ENCODE results near the gene AHCYL1.
A peak's percentile ranks its signal among the peaks of the same experiment; 100 is the strongest.

The AHCYL1 gene

DNA sequence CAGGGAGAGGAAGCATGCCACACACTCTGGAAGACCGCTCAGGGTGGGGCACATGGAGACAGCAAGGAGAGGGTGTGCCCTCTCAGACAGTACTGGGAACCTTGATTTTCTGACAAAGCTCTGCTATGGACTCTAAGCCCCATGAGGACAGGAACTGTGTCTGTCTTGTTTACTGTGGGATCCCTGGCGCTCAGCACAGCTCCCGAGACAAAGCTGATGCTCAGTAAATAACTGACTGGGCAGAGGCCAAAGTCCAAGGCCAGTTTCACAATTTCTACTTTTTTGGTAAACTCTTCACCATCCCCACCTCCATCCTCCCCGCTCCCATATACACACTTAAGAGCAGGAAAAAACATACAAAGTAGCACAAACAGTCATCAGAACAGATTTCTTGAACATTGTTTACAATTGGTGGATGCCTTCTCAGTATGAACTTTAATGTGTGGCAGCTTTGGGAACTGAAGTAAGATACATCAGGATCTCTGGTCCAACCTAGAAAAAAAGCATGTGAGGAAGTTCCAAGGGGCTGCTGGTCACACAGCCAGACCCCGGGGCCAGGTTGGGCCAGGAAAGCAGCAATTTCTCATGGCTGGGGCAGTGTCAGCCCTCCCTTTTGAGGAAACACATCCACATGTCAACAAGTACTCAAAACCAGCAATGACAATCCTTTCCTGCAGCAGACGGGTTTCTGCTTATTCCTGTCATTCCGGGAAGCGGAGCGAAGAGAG lies 5.6 kb upstream of the AHCYL1 start:
- no peak for DNase-seq (ENCODE audit: low read depth)
- no peak overlapping the region for H3K4me3 ChIP-seq (ENCODE audit: low read depth, low read length)
- in situ Hi-C loops (cut with HindIII; ENCODE audit: low sequenced_read_pairs): no loop called here
- TF ChIP-seq, protein P1, sequence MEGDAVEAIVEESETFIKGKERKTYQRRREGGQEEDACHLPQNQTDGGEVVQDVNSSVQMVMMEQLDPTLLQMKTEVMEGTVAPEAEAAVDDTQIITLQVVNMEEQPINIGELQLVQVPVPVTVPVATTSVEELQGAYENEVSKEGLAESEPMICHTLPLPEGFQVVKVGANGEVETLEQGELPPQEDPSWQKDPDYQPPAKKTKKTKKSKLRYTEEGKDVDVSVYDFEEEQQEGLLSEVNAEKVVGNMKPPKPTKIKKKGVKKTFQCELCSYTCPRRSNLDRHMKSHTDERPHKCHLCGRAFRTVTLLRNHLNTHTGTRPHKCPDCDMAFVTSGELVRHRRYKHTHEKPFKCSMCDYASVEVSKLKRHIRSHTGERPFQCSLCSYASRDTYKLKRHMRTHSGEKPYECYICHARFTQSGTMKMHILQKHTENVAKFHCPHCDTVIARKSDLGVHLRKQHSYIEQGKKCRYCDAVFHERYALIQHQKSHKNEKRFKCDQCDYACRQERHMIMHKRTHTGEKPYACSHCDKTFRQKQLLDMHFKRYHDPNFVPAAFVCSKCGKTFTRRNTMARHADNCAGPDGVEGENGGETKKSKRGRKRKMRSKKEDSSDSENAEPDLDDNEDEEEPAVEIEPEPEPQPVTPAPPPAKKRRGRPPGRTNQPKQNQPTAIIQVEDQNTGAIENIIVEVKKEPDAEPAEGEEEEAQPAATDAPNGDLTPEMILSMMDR (IDR thresholded peaks at IDR 0.05; ENCODE audit: low read depth, low read length, missing control alignments): no peak

DNA sequence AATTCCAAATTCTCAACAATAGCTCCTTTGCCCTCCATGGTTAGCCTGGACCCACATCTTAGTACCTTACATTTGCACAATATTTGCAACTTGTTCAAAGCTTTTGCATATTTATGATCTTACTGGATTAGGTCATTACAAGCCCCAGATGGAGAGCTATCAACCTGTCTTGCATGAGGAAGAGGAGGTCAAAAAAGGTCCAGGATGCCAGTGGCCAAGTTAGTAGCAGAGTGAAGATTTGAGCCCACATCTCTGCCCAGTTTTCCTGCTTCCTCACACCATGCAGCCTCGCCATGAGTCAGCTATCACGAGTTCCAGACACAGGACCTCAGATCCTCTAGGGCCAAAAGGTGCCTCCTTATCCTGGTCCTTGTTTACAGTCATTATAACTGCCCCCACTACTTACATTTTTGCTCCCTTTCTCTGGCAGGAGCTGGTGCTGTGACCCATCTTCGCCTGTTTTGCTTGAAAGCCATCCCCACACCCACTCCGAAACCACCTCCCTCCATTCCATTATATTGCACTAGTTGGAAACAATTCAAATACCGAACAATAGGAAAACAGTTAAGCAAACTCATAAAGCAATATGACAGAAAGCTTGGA lies 5.0 kb upstream of the AHCYL1 start:
- H3K4me3 ChIP-seq (ENCODE audit: low read depth, low read length): no peak overlapping the region
- in situ Hi-C loops (cut with HindIII; ENCODE audit: low sequenced_read_pairs): no loop called here
- DNase-seq (ENCODE audit: low read depth): no peak
- TF ChIP-seq, protein P1 (IDR thresholded peaks at IDR 0.05; ENCODE audit: low read depth, low read length, missing control alignments): no peak

DNA sequence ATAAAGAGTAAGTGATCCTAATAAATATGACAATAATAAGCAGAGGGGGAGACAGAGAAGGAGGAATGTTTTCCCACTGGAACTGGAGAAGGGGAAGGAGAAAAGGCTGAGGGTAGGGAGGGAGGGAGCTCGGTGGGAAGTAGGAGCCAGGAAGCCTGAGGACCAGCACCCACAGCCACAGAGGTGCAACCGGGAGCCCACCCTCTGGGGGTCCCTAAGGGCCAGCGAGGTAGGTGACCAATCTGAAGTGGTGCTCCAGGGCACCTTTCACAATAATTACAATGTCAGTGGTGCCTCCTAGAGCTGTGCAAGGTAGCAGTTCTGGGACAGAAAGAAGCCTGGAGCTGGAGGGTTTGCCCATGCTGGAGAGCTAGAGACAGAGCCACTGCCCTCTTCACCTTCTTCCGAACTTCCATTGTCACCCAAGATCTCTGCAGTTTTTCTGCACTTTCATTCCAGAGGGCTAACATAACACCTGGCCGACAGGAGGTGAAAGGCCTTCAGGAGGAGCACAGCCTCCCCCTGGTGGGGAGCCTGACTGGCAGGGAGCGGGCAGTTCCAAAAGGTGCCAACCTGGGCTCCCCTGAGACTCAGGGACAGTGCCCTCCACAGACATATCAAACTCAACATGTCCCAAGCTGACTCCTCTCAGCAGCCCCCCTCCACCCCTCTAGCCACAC lies 4.1 kb upstream of the AHCYL1 start:
- no peak for DNase-seq (ENCODE audit: low read depth)
- no peak overlapping the region for H3K4me3 ChIP-seq (ENCODE audit: low read depth, low read length)
- TF ChIP-seq, protein P1 (IDR thresholded peaks at IDR 0.05; ENCODE audit: low read depth, low read length, missing control alignments): peak; percentile 59
- in situ Hi-C loops (cut with HindIII; ENCODE audit: low sequenced_read_pairs): no loop called here

DNA sequence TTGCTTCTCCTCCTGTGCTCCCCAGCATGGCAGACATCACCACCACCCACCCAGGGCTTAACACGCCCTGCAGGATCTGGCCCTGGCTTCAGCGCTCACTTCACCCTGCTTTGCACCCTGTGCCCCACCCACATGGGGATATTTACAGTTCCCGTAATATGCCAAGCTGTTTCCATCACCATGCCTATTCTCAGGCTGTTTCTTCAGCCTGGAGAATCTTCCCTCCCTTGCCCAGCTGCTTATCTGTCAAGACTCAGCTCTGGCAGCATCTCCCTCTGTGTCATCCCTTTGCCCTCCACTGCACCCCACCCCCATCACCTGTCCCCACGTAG lies 3.6 kb upstream of the AHCYL1 start:
- DNase-seq (ENCODE audit: low read depth): no peak

DNA sequence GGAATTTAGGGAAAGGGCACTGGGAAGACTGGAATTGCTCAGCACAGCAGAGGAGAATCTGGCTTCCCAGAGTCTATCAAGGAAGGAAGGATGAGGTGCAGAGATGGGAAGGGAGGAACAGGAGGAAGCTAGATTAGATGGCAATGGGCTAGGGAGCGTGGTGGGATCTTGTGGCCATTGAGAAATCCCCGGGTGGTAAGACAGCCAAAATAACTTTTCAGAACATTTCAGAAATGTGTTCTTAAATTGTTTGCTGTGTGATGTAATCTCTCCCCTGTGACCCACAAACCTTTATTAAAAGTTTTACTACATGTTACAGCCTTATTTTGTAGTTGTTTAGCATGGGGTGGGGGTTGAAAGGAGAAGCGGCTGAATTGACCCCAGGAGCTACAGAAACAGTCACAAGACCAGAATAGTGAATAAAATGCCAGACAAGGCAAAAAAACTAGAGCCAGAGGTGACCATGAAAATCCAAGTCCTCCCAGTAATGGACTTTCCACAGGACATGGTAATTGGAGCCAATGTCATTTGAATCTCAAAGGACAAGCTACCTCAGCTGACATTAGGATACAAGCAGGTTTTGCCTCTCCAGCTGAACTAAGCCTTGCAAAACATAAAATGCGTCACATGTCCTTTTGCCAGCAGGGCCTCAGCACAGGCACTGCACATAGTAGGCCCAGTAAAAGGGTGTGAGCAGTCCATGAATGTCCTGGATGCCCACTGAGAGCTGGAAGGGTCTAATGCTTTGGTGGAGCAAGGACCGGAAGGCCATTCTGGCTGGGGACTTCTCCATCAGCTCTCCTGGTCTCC lies 980 bp upstream of the AHCYL1 start:
- DNase-seq (ENCODE audit: low read depth): no peak
- TF ChIP-seq, protein P1 (IDR thresholded peaks at IDR 0.05; ENCODE audit: low read depth, low read length, missing control alignments): no peak
- in situ Hi-C loops (cut with HindIII; ENCODE audit: low sequenced_read_pairs): no loop called here
- H3K4me3 ChIP-seq (ENCODE audit: low read depth, low read length): no peak overlapping the region

More for the DNA sequence above, 3.6 kb upstream of the AHCYL1 start:
- in situ Hi-C loops (cut with HindIII; ENCODE audit: low sequenced_read_pairs): no loop called here
- no peak overlapping the region for H3K4me3 ChIP-seq (ENCODE audit: low read depth, low read length)
- TF ChIP-seq, protein P1 (IDR thresholded peaks at IDR 0.05; ENCODE audit: low read depth, low read length, missing control alignments): no peak

DNA sequence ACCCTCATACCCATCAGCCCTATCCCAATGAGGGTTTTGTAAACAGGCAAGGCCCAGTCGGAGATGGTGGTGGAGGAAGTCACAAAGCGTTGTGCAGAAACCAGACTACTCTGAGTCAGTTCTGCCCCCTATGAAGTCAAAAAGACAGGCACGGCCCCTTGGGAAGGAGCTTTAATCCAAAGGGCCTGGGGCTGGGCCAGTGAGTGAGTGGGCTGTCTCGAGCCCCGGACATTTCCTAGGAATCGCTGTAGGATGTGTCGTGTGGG lies 442 bp upstream of the AHCYL1 start:
- in situ Hi-C loops (cut with HindIII; ENCODE audit: low sequenced_read_pairs): no loop called here
- no peak for DNase-seq (ENCODE audit: low read depth)
- no peak overlapping the region for H3K4me3 ChIP-seq (ENCODE audit: low read depth, low read length)
- TF ChIP-seq, protein P1 (IDR thresholded peaks at IDR 0.05; ENCODE audit: low read depth, low read length, missing control alignments): no peak

Measured in astrocyte of the cerebellum (primary cell).